Panc1 (cell line): ENCODE results near the gene PDZK1IP1. TPM values are rescaled to one million over a fixed set of nuclear protein-coding genes. Genes with fewer than 3 reads are reported as not detected.
"Not testable (repeated sequence)": the region's sequence is repeated elsewhere in the genome, so short reads cannot be mapped to it uniquely, and the experiment has no call there.

Source experiments
- ATAC-seq: fragments of 200-7000 bp; cut with Tn5 transposase; 2 replicates; pipeline ENCODE4 v1.9.1; 2020; ENCODE audit warnings: mild to moderate bottlenecking, moderate library complexity
- BruUV-seq: library from RNA; stranded (reverse); fragments of 400-500 nt; replicated peaks from 2 replicates; lab custom pipeline; 2021; lab: Mats Ljungman, UMichigan
- CTCF ChIA-PET: fragments of 300-600 bp; sonication (Branson Sonifier 250); formaldehyde crosslinking; loops from one replicate; lab custom pipeline; 2022; ENCODE audit warnings: antibody characterized with exemption; lab: Charles Lee
- POLR2A ChIA-PET: fragments of 300-600 bp; sonication (Branson Sonifier 250); formaldehyde crosslinking; loops from one replicate; lab custom pipeline; 2022; ENCODE audit warnings: antibody characterized with exemption; lab: Charles Lee
- DNase-seq: peaks from one replicate; pipeline ENCODE4 v3.0.0-alpha.2; 2010; ENCODE audit warnings: low read depth, low spot score
- H3K27ac ChIP-seq: 2 replicates; pipeline ENCODE4 v1.5.1; 2011; ENCODE audit warnings: mild to moderate bottlenecking, low read length, inconsistent platforms
- H3K27me3 ChIP-seq: fragments of 200-500 bp; sonication (Bioruptor generic); 2 replicates; pipeline ENCODE4 v1.6.0; 2014; ENCODE audit warnings: low read length, inconsistent platforms; ENCODE audit not compliant: control insufficient read depth, insufficient read depth
- H3K36me3 ChIP-seq: fragments of 200-500 bp; sonication (Bioruptor generic); 2 replicates; pipeline ENCODE4 v1.5.1; 2014; ENCODE audit warnings: inconsistent platforms, mild to moderate bottlenecking, low read length, moderate library complexity; ENCODE audit not compliant: control insufficient read depth, insufficient read depth
- H3K4me1 ChIP-seq: 2 replicates; pipeline ENCODE4 v1.5.1; 2011; ENCODE audit warnings: inconsistent platforms, mild to moderate bottlenecking, low read length, moderate library complexity; ENCODE audit not compliant: control insufficient read depth, insufficient read depth
- H3K4me3 ChIP-seq, 2 experiments: 2 replicates each; pipeline ENCODE4 v1.5.1; 2011 to 2012; ENCODE audit warnings: low read depth in 2 of 2, low read length in 2 of 2, mild to moderate bottlenecking in 2 of 2, inconsistent platforms in 1 of 2, moderate library complexity in 1 of 2
- H3K9me3 ChIP-seq: fragments of 200-500 bp; sonication (Bioruptor generic); 2 replicates; pipeline ENCODE4 v1.5.1; 2014; ENCODE audit warnings: low read depth, mild to moderate bottlenecking, inconsistent platforms, low read length, moderate library complexity; ENCODE audit not compliant: control insufficient read depth, insufficient read depth
- POLR2AphosphoS5 ChIP-seq: IDR thresholded peaks from 2 replicates; pipeline ENCODE4 v1.6.1; 2012; ENCODE audit warnings: mild to moderate bottlenecking, low read depth, low read length, moderate library complexity
- REST ChIP-seq, 2 experiments: IDR thresholded peaks; 2 replicates each; pipeline ENCODE4 v1.6.1; 2011 to 2012; ENCODE audit warnings: low read depth in 2 of 2, control low read depth in 1 of 2, low read length in 1 of 2, mild to moderate bottlenecking in 1 of 2, moderate library complexity in 1 of 2; ENCODE audit not compliant: insufficient read depth in 1 of 2
- SIN3A ChIP-seq: IDR thresholded peaks from 2 replicates; pipeline ENCODE4 v1.6.1; 2012; ENCODE audit warnings: low read depth, mild to moderate bottlenecking, low read length, moderate library complexity, borderline replicate concordance; ENCODE audit not compliant: insufficient read depth
- TCF7L2 ChIP-seq: IDR thresholded peaks from 2 replicates; pipeline ENCODE4 v1.6.1; 2011; ENCODE audit warnings: mild to moderate bottlenecking, low read depth, low read length, inconsistent platforms
- in situ Hi-C: cut with HindIII; loops from 2 replicates; pipeline ENCODE4 v1.10.0; 2016; ENCODE audit warnings: low sequenced_read_pairs, low pct_unique_long_range_greater_than_20kb
- intact Hi-C: fragments of 100-400 bp; cut with micrococcal nuclease; formaldehyde crosslinking; loops from one replicate; pipeline ENCODE4 v1.10.0; 2022; ENCODE audit not compliant: unreplicated experiment
- total RNA-seq: library from RNA; stranded (reverse); gene quantifications from one replicate; pipeline ENCODE4 v1.2.1, GENCODE V29; 2021; ENCODE audit not compliant: unreplicated experiment
- TF ChIP-seq, protein P1 (sequence below): fragments of 450-650 bp; IDR thresholded peaks from 2 replicates; pipeline ENCODE4 v1.5.1; 2017; ENCODE audit warnings: mild to moderate bottlenecking

Gene PDZK1IP1
- total RNA-seq, 1 experiment from 2014 or later, result not detected

DNA sequence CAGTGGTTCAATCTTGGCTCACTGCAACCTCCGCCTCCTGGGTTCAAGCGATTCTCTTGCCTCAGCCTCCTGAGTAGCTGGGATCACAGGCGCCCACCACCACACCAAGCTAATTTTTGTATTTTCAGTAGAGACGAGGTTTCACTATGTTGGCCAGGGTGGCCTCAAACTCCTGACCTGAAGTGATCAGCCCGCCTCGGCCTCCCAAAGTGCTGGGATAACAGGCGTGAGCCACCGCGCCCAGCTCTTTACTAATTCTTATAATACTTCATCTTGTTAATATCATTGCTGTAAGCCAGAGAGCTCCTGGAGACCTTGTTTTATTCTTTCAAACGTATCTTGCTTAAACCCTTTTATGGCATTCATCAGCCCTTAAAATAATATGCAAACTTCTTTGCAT, 3.7 kb upstream of the PDZK1IP1 start:
- in situ Hi-C loops, POLR2A ChIA-PET, H3K27ac ChIP-seq, BruUV-seq, H3K36me3 ChIP-seq, H3K4me1 ChIP-seq, H3K9me3 ChIP-seq, DNase-seq, H3K4me3 ChIP-seq, H3K27me3 ChIP-seq: not testable (repeated sequence)
- intact Hi-C loops, result loop anchor here (1.0 kb wide), 1 partner anchor 70 kb away; no protein-coding TSS in a partner anchor
- CTCF ChIA-PET, result interaction anchor here (0.6 to 2.0 kb wide), 6 partner anchors 11 to 171 kb away, joined by 3 to 24 read pairs (median 6); no protein-coding TSS in a partner anchor
- ATAC-seq, result peak; percentile 11; the same call in 1 of the 2 replicates

DNA sequence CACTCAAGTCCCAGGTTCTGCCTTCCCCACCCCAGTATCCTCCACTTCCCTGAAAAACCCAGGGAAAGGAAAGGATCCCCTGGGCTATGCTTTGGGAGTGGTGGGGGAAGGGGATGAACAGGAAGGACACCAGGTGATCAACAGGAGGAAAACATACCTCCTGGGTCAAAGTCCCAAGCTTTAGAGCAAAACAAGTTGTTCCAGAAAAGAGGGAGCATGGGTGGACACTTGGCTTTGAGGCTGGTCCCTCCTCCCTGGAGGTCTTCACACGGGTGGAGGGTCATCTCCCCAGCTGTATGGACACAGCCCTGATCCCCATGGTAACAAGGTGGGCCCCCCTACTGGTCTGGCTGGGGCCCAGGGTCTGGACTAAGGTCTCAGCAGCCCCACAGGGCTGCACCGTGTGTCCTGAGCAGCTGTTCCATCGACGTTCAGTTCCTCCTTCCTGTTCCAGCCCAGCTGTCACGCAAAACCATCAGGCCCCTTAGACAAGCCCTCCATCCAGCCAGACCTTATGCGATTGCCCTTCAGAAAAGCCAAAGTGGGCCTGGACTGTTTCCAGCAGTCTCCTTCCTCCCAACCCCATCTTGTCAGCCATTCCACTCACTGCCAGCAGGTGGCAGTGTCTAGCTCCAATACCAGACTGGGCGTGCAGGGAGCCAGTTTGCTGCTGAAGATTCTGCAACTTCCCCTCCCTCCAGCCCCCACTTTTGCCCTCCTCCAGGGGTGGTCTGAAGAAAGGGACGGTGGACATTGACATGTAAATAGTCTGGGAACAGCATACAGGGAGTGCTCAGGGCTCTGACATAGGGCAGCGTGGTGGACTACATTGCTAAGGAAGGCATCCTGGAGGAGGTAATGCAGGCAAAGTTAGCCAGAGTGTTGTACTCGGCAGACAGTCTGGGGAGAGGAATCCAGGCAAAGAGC, 2.9 kb upstream of the PDZK1IP1 start:
- ATAC-seq, result peak; percentile 79
- Histone ChIP-seq H3K27me3 (no peaks in the 10 kb centered on the region), H3K9me3 (no peaks in the 10 kb centered on the region), H3K4me3 (no peak overlapping the region), H3K4me1 (no peaks in the 10 kb centered on the region), H3K27ac (no peak overlapping the region), H3K36me3 (no peaks in the 10 kb centered on the region)
- POLR2A ChIA-PET, result no interaction called here
- no TSS peak for BruUV-seq
- in situ Hi-C loops, result no loop called here
- intact Hi-C loops, result loop anchor here (1.0 kb wide), 1 partner anchor 71 kb away; no protein-coding TSS in a partner anchor
- DNase-seq, result peak; percentile 53
- TF ChIP-seq TCF7L2 (no peak), POLR2AphosphoS5 (no peak)
- TF ChIP-seq, protein P1, sequence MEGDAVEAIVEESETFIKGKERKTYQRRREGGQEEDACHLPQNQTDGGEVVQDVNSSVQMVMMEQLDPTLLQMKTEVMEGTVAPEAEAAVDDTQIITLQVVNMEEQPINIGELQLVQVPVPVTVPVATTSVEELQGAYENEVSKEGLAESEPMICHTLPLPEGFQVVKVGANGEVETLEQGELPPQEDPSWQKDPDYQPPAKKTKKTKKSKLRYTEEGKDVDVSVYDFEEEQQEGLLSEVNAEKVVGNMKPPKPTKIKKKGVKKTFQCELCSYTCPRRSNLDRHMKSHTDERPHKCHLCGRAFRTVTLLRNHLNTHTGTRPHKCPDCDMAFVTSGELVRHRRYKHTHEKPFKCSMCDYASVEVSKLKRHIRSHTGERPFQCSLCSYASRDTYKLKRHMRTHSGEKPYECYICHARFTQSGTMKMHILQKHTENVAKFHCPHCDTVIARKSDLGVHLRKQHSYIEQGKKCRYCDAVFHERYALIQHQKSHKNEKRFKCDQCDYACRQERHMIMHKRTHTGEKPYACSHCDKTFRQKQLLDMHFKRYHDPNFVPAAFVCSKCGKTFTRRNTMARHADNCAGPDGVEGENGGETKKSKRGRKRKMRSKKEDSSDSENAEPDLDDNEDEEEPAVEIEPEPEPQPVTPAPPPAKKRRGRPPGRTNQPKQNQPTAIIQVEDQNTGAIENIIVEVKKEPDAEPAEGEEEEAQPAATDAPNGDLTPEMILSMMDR, result peak; percentile 97
- CTCF ChIA-PET, result interaction anchor here (0.6 to 2.0 kb wide), 7 partner anchors 10 to 172 kb away, joined by 3 to 24 read pairs (median 5); partner anchors contain the start of gene STIL

GRCh38 chr1:47191940-47192457, 2.2 kb upstream of the PDZK1IP1 start:
- H3K27ac ChIP-seq, result no peak overlapping the region
- no peak overlapping the region for H3K4me3 ChIP-seq
- TF ChIP-seq POLR2AphosphoS5 (no peak), TCF7L2 (no peak), REST (IDR thresholded peaks at IDR 0.05; ENCODE audit: insufficient read depth in 1 of 2, low read depth in 2 of 2, low read length in 1 of 2) (no peak), SIN3A (no peak)
- TF ChIP-seq, protein P1, result no peak
- no peaks in the 10 kb centered on the region for H3K4me1 ChIP-seq
- intact Hi-C loops, result no loop called here
- no peaks in the 10 kb centered on the region for H3K9me3 ChIP-seq
- ChIA-PET CTCF (interaction anchor here (1.6 to 2.0 kb wide), 2 partner anchors 13 to 122 kb away, joined by 4 to 14 read pairs; partner anchors contain the start of gene STIL), POLR2A (no interaction called here)
- H3K36me3 ChIP-seq, result no peaks in the 10 kb centered on the region
- no peak for ATAC-seq
- BruUV-seq, result no TSS peak
- in situ Hi-C loops, result no loop called here
- no peak for DNase-seq
- H3K27me3 ChIP-seq, result no peaks in the 10 kb centered on the region
